Pancreas (tissue), 10 donors: ENCODE measurements around the gene TSSC4. TPM values are rescaled to one million over a fixed set of nuclear protein-coding genes. Genes with fewer than 3 reads are reported as not detected.
A peak's percentile ranks its signal among the peaks of the same experiment; 100 is the strongest.

Experiments
- ATAC-seq, 4 donors: fragments of 200-7000 bp; cut with Tn5 transposase; one replicate each; pipeline versions ENCODE4 v1.8.0 to v1.9.1; 2020; ENCODE audit warnings: mild to moderate bottlenecking in 4 of 4, moderate library complexity in 4 of 4
- DNase-seq, 6 donors: peaks; one replicate each; pipeline ENCODE4 v3.0.0-alpha.2; 2020
- FAIRE-seq: peaks from 2 replicates; lab custom pipeline; 2012; peaks lifted over from hg19 to GRCh38; lab: Jason Lieb, UNC
- H3K27ac ChIP-seq, 4 donors: fragments of 200-600 bp; sonication (generic); 1 replicate in 3 of 4; 2 replicates in 1 of 4; pipeline versions ENCODE4 v1.5.0 to v1.8.0; 2020
- H3K27me3 ChIP-seq, 4 donors: fragments of 200-600 bp; one replicate each; pipeline ENCODE4 v1.8.0; 2021
- H3K36me3 ChIP-seq, 3 donors: fragments of 200-600 bp; sonication (generic) in 1 of 3; one replicate each; pipeline versions ENCODE4 v1.5.0 to v1.8.0; 2020 to 2021
- H3K4me1 ChIP-seq, 3 donors: fragments of 200-600 bp; one replicate each; pipeline ENCODE4 v1.8.0; 2021
- H3K4me3 ChIP-seq, 4 donors: fragments of 200-600 bp; sonication (generic) in 2 of 4; one replicate each; pipeline versions ENCODE4 v1.5.0 to v1.8.0; 2020 to 2021
- H3K9me3 ChIP-seq, 4 donors: fragments of 200-600 bp; one replicate each; pipeline ENCODE4 v1.8.0; 2021
- WGBS, 2 donors: extraction: QIAGEN DNeasy Blood & Tissue Kit; methylation state at CpG; one replicate each; pipeline ENCODE4 v1.1.7; 2013; 5-methylcytosine and 5-hydroxymethylcytosine counted together
- intact Hi-C, 3 donors: fragments of 100-400 bp; cut with DNase I; formaldehyde crosslinking; loops; one replicate each; pipeline versions ENCODE4 v1.11.1 to v1.14.2; 2022
- polyA plus RNA-seq, 2 donors: library from polyadenylated mRNA; stranded (reverse); fragments of 200-250 nt; gene quantifications; one replicate each; pipeline ENCODE4 v1.2.3, GENCODE V29; 2013
- total RNA-seq, 6 donors: library from RNA; stranded (reverse); fragmentation: NEBNext Ultra II Directional in 4 of 6; extraction: Animal tissue kit (Norgen Biotek cat#: 25700) in 4 of 6; gene quantifications; one replicate each; pipeline versions ENCODE4 v1.2.1 to v1.2.4, GENCODE V29; 2021 to 2023
- TF ChIP-seq, protein P1 (sequence below), 4 donors: fragments of 200-600 bp; sonication (generic) in 3 of 4; IDR thresholded peaks; one replicate each; pipeline versions ENCODE4 v1.5.0 to v1.8.0; 2021; ENCODE audit warnings: antibody characterized with exemption in 4 of 4
- donor health status: healthy with polysubstance abuse.
- donor health status: DM: no; HTN: no; CAD: no; lungs with moderate emphysema.
- donor health status: DM: no; HTN: no; CAD: no.
- donor health status: control.
- donor health status: control.
- donor health status: Bipolar disorder and iron deficiency.
- donor health status: DM: yes; HTN: yes; CAD: no.
- donor health status: DM: no; HTN: no; CAD: no.
- donor health status: DM: no; HTN: no; CAD: no.
- donor health status: DM: yes; HTN: yes; CAD: no.

The TSSC4 gene
- total and polyA plus RNA-seq, 8 donors, result 16.8 to 60.0 (median 22.1) TPM

GRCh38 chr11:2418693-2419360 is 18.3 kb downstream of the TSSC4 start:
- ATAC-seq (no peak), FAIRE-seq (no peak), DNase-seq (peak in 2 of 6 donors; percentile 22 to 28)
- H3K4me1 ChIP-seq, result no peaks in the 10 kb centered on the region
- H3K4me3 ChIP-seq, result no peak overlapping the region
- 61 to 70% methylated on average over 21 of the region's 21 CpGs for whole genome bisulfite sequencing, 2 donors
- no peaks in the 10 kb centered on the region for H3K27me3 ChIP-seq
- TF ChIP-seq, protein P1, sequence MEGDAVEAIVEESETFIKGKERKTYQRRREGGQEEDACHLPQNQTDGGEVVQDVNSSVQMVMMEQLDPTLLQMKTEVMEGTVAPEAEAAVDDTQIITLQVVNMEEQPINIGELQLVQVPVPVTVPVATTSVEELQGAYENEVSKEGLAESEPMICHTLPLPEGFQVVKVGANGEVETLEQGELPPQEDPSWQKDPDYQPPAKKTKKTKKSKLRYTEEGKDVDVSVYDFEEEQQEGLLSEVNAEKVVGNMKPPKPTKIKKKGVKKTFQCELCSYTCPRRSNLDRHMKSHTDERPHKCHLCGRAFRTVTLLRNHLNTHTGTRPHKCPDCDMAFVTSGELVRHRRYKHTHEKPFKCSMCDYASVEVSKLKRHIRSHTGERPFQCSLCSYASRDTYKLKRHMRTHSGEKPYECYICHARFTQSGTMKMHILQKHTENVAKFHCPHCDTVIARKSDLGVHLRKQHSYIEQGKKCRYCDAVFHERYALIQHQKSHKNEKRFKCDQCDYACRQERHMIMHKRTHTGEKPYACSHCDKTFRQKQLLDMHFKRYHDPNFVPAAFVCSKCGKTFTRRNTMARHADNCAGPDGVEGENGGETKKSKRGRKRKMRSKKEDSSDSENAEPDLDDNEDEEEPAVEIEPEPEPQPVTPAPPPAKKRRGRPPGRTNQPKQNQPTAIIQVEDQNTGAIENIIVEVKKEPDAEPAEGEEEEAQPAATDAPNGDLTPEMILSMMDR (IDR thresholded peaks at IDR 0.05), result no peak
- H3K36me3 ChIP-seq, result no peaks in the 10 kb centered on the region
- no peaks in the 10 kb centered on the region for H3K9me3 ChIP-seq
- H3K27ac ChIP-seq, result no peak overlapping the region
- intact Hi-C loops, result loop anchor here in 2 of 3 donors (5.0 to 10.0 kb wide), 2 partner anchors 112 to 224 kb away; no protein-coding TSS in a partner anchor

GRCh38 chr11:2419638-2420501 is 19.3 kb downstream of the TSSC4 start:
- Histone ChIP-seq H3K4me3 (no peak overlapping the region), H3K36me3 (no peaks in the 10 kb centered on the region), H3K9me3 (no peaks in the 10 kb centered on the region), H3K4me1 (no peaks in the 10 kb centered on the region), H3K27ac (no peak overlapping the region), H3K27me3 (no peaks in the 10 kb centered on the region)
- intact Hi-C loops, result loop anchor here (2.0 to 10.0 kb wide), 4 partner anchors 113 to 225 kb away; no protein-coding TSS in a partner anchor
- DNase-seq (peak; percentile 53 to 89 (median 82)), FAIRE-seq (no peak), ATAC-seq (peak; percentile 78 to 89 (median 84))
- WGBS, 2 donors, result 46 to 56% methylated on average over 32 to 36 of the region's 36 CpGs
- TF ChIP-seq, protein P1 (IDR thresholded peaks at IDR 0.05), result peak; percentile 62 to 79 (median 66)

DNA sequence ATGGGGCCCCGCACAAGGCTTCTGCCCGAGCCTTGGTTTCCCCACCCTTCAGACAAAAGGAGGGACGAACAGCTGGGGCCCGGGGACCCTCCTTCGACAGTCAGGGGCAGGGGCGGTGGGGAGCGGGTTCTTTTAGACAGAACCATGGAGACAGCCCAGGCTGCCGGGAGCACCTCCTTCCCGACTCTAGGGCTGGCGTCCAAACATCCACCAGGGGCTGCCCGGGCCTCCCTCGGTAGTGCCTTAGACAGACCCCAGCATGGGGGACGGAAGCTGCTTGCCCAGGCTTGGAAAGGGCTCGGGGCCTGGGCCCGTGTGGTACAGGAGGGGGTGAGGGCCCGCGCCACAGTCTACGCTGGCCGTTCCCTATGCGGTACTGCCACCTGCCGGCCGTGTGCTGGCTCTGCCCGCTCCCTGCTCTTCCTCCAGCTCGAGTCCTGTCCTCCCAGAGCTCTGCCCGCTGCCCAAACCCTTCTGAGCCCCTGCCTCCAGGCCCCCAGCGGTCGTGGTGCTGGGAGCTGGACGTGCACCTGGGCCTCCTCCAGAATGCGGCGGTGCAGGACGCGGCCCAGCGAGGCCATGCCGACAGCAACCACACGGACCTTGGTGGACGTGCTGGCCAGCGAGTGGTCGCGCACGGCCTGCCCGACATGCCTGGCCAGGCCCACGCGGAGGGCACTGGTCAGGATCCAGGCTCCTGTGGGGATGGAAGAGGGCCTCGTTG is 20.1 kb downstream of the TSSC4 start:
- WGBS, 2 donors, result 17 to 19% methylated on average over 42 to 44 of the region's 44 CpGs
- DNase-seq, result peak; percentile 59 to 92 (median 80)
- intact Hi-C loops, result loop anchor here in 2 of 3 donors (2.0 to 5.0 kb wide), 2 partner anchors 116 to 223 kb away; no protein-coding TSS in a partner anchor
- no peak for FAIRE-seq
- Histone ChIP-seq H3K4me1 (no peaks in the 10 kb centered on the region), H3K9me3 (no peaks in the 10 kb centered on the region), H3K27me3 (no peaks in the 10 kb centered on the region), H3K4me3 (no peak overlapping the region), H3K27ac (no peak overlapping the region), H3K36me3 (no peaks in the 10 kb centered on the region)
- peak; percentile 93 to 97 (median 95) for ATAC-seq
- TF ChIP-seq, protein P1 (IDR thresholded peaks at IDR 0.05), result peak; percentile 77 to 96 (median 92)

- no peaks in the 10 kb centered on the region for H3K9me3 ChIP-seq
- no peaks in the 10 kb centered on the region for H3K27me3 ChIP-seq
- FAIRE-seq, result no peak
- no peak for ATAC-seq
- 56 to 60% methylated on average over 19 of the region's 19 CpGs for WGBS, 2 donors
- no peaks in the 10 kb centered on the region for H3K36me3 ChIP-seq
- H3K4me1 ChIP-seq, result no peaks in the 10 kb centered on the region
- no peak overlapping the region for H3K4me3 ChIP-seq
- TF ChIP-seq, protein P1 (IDR thresholded peaks at IDR 0.05), result no peak
- DNase-seq, result peak in 2 of 6 donors; percentile 25 to 77
- H3K27ac ChIP-seq, result no peak overlapping the region
- intact Hi-C loops, result loop anchor here in 2 of 3 donors (2.0 to 5.0 kb wide), 2 partner anchors 117 to 224 kb away; no protein-coding TSS in a partner anchor
These were observed 20.9 kb downstream of the TSSC4 start for GRCh38 chr11:2421226-2421994.
